Brain microvascular endothelial cell (primary cell): ENCODE measurements around the gene SPEM2.

Experiments
- DNase-seq: peaks from one replicate; pipeline ENCODE4 v3.0.0-alpha.2; 2020
- H3K27ac ChIP-seq: fragments of 250-450 bp; sonication (Bioruptor Pico); 2 replicates; pipeline ENCODE4 v1.5.1; 2020; ENCODE audit warnings: mild to moderate bottlenecking, moderate library complexity
- H3K27me3 ChIP-seq: fragments of 250-450 bp; sonication (Bioruptor Pico); replicated peaks from 2 replicates; pipeline ENCODE4 v1.5.1; 2020; ENCODE audit warnings: mild to moderate bottlenecking
- H3K36me3 ChIP-seq: fragments of 250-450 bp; sonication (Bioruptor Pico); replicated peaks from 2 replicates; pipeline ENCODE4 v1.5.1; 2020; ENCODE audit warnings: mild to moderate bottlenecking
- H3K4me3 ChIP-seq: 2 replicates; pipeline ENCODE4 v1.5.1; 2011; ENCODE audit warnings: low read depth, mild to moderate bottlenecking, control low read depth, low read length, moderate library complexity
- CTCF ChIP-seq: IDR thresholded peaks from 2 replicates; pipeline ENCODE4 v1.5.1; 2011; ENCODE audit warnings: low read depth, mild to moderate bottlenecking, moderate library complexity, low read length, control low read depth, inconsistent platforms; ENCODE audit errors: missing control alignments
- in situ Hi-C: cut with HindIII; loops from 2 replicates; pipeline ENCODE4 v1.10.0; 2017; ENCODE audit warnings: low sequenced_read_pairs, low pct_ligation_motif_present

SPEM2 gene

DNA sequence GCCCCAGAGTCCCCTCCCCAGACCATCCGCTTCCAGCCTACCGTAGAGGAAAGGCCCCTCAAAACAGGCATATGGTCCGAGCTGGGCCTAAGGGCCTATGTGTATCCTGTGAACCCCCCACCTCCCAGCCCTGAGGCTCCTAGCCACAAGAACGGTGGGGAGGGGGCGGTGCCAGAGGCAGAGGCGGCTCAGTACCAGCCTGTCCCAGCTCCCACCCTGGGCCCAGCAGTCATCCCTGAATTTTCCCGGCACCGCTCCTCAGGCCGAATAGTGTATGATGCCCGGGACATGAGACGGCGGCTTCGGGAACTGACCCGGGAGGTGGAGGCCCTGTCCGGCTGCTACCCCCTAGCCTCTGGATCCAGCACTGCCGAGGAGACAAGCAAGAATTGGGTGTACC, 4.2 kb upstream of the SPEM2 start:
- H3K27ac ChIP-seq, result no peak overlapping the region
- no peaks in the 10 kb centered on the region for H3K36me3 ChIP-seq
- no peaks in the 10 kb centered on the region for H3K27me3 ChIP-seq
- in situ Hi-C loops, result no loop called here
- no peak for TF ChIP-seq CTCF
- DNase-seq, result no peak
- no peak overlapping the region for H3K4me3 ChIP-seq

DNA sequence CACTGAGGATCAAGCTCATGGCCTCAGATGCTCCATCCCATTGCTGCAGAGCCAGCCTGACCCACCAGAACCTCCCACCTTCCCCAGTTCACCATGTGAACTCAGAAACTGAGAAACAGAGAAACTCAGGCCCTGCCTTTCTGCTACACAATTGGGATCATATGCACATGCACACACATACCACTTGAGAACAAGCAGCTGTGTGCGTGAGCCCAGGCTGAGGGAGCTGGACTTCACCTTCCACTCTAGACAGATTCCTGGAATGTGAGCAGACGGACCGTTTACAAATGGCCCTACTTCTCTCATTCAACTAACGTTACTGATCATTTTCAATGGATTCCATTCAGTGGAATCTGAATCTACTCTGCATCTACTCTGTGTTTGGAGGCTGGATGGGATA, 1.7 kb upstream of the SPEM2 start:
- H3K36me3 ChIP-seq, result no peaks in the 10 kb centered on the region
- TF ChIP-seq CTCF, result no peak
- in situ Hi-C loops, result no loop called here
- H3K4me3 ChIP-seq, result no peak overlapping the region
- no peak for DNase-seq
- no peaks in the 10 kb centered on the region for H3K27me3 ChIP-seq
- no peak overlapping the region for H3K27ac ChIP-seq

- no peak for DNase-seq
- TF ChIP-seq CTCF, result no peak
- no peaks in the 10 kb centered on the region for H3K36me3 ChIP-seq
- no peaks in the 10 kb centered on the region for H3K27me3 ChIP-seq
- no peak overlapping the region for H3K27ac ChIP-seq
- in situ Hi-C loops, result no loop called here
- H3K4me3 ChIP-seq, result no peak overlapping the region
Measured at GRCh38 chr17:7425756-7426155, 340 bp downstream of the SPEM2 start.

DNA sequence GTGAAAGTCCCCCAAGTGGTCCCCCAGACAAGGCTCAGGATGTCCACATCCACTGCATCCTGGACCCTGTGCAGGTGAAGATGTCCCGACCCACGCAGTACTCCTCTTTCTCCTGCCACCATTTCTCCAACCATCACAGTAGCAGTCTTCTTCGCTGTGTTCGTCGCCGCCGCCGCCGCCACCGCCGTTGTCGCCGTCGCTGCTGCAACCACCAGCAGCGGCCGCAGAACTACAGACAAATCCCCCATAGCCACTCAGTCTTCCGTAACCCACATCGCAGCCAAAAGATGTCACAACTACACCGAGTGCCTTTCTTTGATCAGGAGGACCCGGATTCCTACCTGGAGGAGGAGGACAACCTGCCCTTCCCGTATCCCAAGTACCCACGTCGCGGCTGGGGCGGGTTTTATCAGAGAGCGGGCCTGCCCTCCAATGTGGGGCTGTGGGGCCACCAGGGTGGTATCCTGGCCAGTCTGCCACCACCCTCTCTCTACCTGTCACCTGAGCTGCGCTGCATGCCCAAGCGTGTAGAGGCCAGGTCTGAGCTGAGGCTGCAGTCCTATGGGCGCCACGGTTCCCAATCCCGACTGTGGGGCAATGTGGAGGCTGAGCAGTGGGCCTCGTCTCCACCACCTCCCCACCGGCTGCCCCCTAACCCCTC, 917 bp downstream of the SPEM2 start:
- H3K36me3 ChIP-seq, result no peaks in the 10 kb centered on the region
- TF ChIP-seq CTCF, result no peak
- no peaks in the 10 kb centered on the region for H3K27me3 ChIP-seq
- no peak for DNase-seq
- H3K4me3 ChIP-seq, result no peak overlapping the region
- in situ Hi-C loops, result no loop called here
- no peak overlapping the region for H3K27ac ChIP-seq

- no peak for TF ChIP-seq CTCF
- in situ Hi-C loops, result no loop called here
- DNase-seq, result no peak
- Histone ChIP-seq H3K27me3 (no peaks in the 10 kb centered on the region), H3K27ac (no peak overlapping the region), H3K4me3 (no peak overlapping the region), H3K36me3 (no peaks in the 10 kb centered on the region)
Measured at GRCh38 chr17:7426896-7427489, 1.6 kb downstream of the SPEM2 start.

DNA sequence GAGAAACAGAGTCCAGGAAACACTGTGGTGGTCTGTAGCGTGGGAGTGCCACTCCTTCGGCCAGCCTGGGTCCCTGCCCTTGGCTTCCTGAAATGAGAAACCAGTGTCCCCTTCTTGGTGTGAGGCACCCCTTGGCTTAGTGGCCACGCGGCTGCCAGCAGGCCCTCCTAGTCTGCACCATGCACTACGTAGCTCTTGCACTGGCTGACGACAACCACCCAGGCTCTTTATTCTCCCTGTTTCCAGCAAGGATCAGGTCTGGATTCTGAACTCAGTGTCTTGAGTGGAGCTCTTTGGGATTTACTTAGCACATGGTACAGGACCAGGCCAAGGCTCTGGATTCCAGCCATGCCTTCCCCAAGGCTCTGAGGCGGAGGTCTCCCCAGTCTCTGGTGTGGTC, 2.1 kb downstream of the SPEM2 start:
- Histone ChIP-seq H3K4me3 (no peak overlapping the region), H3K27me3 (no peaks in the 10 kb centered on the region), H3K27ac (no peak overlapping the region), H3K36me3 (no peaks in the 10 kb centered on the region)
- no peak for TF ChIP-seq CTCF
- no peak for DNase-seq
- in situ Hi-C loops, result no loop called here
